Transverse colon (tissue), 4 donors: Measurements from ENCODE around the gene CORO1A. TPM values are rescaled to one million over a fixed set of nuclear protein-coding genes. Genes with fewer than 3 reads are reported as not detected.
A peak's percentile ranks its signal among the peaks of the same experiment; 100 is the strongest.
"Not testable (repeated sequence)": the region's sequence is repeated elsewhere in the genome, so short reads cannot be mapped to it uniquely, and the experiment has no call there.

Experiments
- DNase-seq: peaks from one replicate; pipeline ENCODE4 v3.0.0-alpha.2; 2019
- H3K27ac ChIP-seq, 4 donors: fragments of 200-600 bp; sonication (generic); 2 replicates each; pipeline ENCODE4 v1.5.1; 2016 to 2018; ENCODE audit warnings: inconsistent platforms in 4 of 4
- H3K27me3 ChIP-seq: fragments of 200-600 bp; sonication (generic); 2 replicates; pipeline ENCODE4 v1.5.1; 2017; ENCODE audit warnings: inconsistent platforms
- H3K36me3 ChIP-seq, 4 donors: fragments of 200-600 bp; sonication (generic); 2 replicates each; pipeline ENCODE4 v1.5.1; 2017 to 2019; ENCODE audit warnings: inconsistent platforms in 4 of 4
- H3K4me1 ChIP-seq, 4 donors: fragments of 200-600 bp; sonication (generic); 2 replicates each; pipeline ENCODE4 v1.5.1; 2017 to 2020; ENCODE audit warnings: inconsistent platforms in 4 of 4
- H3K4me3 ChIP-seq, 4 donors: fragments of 200-600 bp; sonication (generic); 1 replicate in 1 of 4; 2 replicates in 3 of 4; pipeline versions ENCODE4 v1.5.1 to v1.6.1; 2017 to 2019; ENCODE audit warnings: inconsistent platforms in 4 of 4
- H3K9me3 ChIP-seq, 2 donors: fragments of 200-600 bp; sonication (generic); 2 replicates each; pipeline ENCODE4 v1.5.1; 2017 to 2019; ENCODE audit warnings: inconsistent platforms in 2 of 2
- EP300 ChIP-seq: sonication (generic); formaldehyde crosslinking; IDR thresholded peaks from one replicate; pipeline ENCODE4 v1.6.1; 2017; ENCODE audit warnings: antibody characterized with exemption, low read depth
- POLR2A ChIP-seq: fragments of 450-650 bp; IDR thresholded peaks from one replicate; pipeline ENCODE4 v1.6.1; 2016; ENCODE audit warnings: antibody characterized with exemption, mild to moderate bottlenecking, moderate library complexity
- POLR2AphosphoS5 ChIP-seq, 3 donors: sonication (generic); formaldehyde crosslinking; IDR thresholded peaks; one replicate each; pipeline ENCODE4 v1.6.1; 2016; ENCODE audit warnings: antibody characterized with exemption in 3 of 3
- WGBS, 2 donors: methylation state at CpG; one replicate each; pipeline ENCODE4 v1.1.5; 2018; ENCODE audit warnings: low coverage in 1 of 2; 5-methylcytosine and 5-hydroxymethylcytosine counted together
- in situ Hi-C, 4 donors: fragments of 200-750 bp; cut with MboI; loops; one replicate each; pipeline versions ENCODE4 v1.15.0 to v1.15.1; 2017; ENCODE audit warnings: low sequenced_read_pairs in 3 of 4, low pct_ligation_motif_present in 1 of 4, low pct_unique_long_range_greater_than_20kb in 1 of 4
- intact Hi-C: fragments of 100-400 bp; cut with DNase I; formaldehyde crosslinking; loops from one replicate; pipeline ENCODE4 v1.15.1; 2023; ENCODE audit warnings: low total_unique reads
- total RNA-seq, 4 donors: library from RNA; depleted of rRNA; stranded (reverse); fragments of >200 nt; gene quantifications; one replicate each; pipeline ENCODE4 v1.1.0, GENCODE V29; 2016
- TF ChIP-seq, protein P1 (sequence below), 5 experiments: fragments of 200-600 bp in 3 of 5; fragments of 450-650 bp in 2 of 5; sonication (generic) in 3 of 5; IDR thresholded peaks; 1 replicate in 2 of 5; 2 replicates in 3 of 5; pipeline ENCODE4 v1.5.1; 2016 to 2017; ENCODE audit warnings: antibody characterized with exemption in 5 of 5, inconsistent platforms in 3 of 5, mild to moderate bottlenecking in 2 of 5, moderate library complexity in 1 of 5

CORO1A gene
- total RNA-seq, 4 donors from 2014 or later = 5.6 to 30.2 (median 24.0) TPM

DNA sequence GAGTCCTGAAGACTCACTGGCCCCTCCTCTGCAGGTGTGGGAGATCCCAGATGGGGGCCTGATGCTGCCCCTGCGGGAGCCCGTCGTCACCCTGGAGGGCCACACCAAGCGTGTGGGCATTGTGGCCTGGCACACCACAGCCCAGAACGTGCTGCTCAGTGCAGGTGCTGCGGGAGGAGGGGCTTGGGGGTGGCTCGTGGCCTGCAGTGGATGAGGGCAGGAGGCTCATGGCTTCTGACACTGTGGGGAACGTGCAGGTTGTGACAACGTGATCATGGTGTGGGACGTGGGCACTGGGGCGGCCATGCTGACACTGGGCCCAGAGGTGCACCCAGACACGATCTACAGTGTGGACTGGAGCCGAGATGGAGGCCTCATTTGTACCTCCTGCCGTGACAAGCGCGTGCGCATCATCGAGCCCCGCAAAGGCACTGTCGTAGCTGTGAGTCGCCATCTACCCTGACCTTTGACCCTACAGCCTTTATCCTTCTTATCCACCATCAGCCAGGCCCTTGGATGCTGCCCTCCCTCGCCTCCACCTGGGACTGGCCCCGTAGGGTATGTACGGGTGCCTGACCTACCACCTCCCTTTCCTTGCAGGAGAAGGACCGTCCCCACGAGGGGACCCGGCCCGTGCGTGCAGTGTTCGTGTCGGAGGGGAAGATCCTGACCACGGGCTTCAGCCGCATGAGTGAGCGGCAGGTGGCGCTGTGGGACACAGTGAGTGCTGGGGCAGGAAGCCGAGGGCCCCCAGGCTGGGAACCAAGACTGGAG is 3.6 kb downstream of the CORO1A start:
- 49% methylated on average over 31 of the region's 36 CpGs; no CpG with 5 or more reads in 1 of the 2 donors for WGBS, 2 donors
- in situ Hi-C loops = no loop called here
- peaks cover 3 to 25% (median 13%) of the 10 kb centered on the region in 4 donors for H3K4me1 ChIP-seq
- H3K27me3 ChIP-seq = no peaks in the 10 kb centered on the region
- H3K36me3 ChIP-seq = no peaks in the 10 kb centered on the region
- intact Hi-C loops = loop anchor here (10.0 kb wide), 1 partner anchor 72 kb away; the partner anchor contains the start of gene GDPD3
- H3K4me3 ChIP-seq = no peak overlapping the region
- peak; percentile 7 for TF ChIP-seq POLR2A
- no peak for TF ChIP-seq EP300
- TF ChIP-seq, protein P1, sequence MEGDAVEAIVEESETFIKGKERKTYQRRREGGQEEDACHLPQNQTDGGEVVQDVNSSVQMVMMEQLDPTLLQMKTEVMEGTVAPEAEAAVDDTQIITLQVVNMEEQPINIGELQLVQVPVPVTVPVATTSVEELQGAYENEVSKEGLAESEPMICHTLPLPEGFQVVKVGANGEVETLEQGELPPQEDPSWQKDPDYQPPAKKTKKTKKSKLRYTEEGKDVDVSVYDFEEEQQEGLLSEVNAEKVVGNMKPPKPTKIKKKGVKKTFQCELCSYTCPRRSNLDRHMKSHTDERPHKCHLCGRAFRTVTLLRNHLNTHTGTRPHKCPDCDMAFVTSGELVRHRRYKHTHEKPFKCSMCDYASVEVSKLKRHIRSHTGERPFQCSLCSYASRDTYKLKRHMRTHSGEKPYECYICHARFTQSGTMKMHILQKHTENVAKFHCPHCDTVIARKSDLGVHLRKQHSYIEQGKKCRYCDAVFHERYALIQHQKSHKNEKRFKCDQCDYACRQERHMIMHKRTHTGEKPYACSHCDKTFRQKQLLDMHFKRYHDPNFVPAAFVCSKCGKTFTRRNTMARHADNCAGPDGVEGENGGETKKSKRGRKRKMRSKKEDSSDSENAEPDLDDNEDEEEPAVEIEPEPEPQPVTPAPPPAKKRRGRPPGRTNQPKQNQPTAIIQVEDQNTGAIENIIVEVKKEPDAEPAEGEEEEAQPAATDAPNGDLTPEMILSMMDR (IDR thresholded peaks at IDR 0.05) = peak; percentile 60 to 84 (median 75)
- peak in 1 of 3 donors; percentile 7 for TF ChIP-seq POLR2AphosphoS5 (IDR thresholded peaks at IDR 0.05)
- no peaks in the 10 kb centered on the region for H3K9me3 ChIP-seq
- DNase-seq = peak; percentile 88
- peak overlapping the region; percentile 80 to 86 (median 80) for H3K27ac ChIP-seq

DNA sequence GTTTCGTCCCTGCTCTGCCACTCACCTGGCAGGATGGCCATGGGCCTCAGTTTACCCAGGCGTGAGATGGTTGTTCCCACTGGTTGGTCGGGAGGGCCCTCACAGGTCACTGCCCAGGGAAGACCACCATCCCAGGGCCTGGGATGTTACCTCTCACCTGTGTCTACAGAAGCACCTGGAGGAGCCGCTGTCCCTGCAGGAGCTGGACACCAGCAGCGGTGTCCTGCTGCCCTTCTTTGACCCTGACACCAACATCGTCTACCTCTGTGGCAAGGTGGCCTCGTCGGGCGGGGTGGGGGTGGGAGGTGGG is 4.1 kb downstream of the CORO1A start:
- H3K27me3 ChIP-seq = no peaks in the 10 kb centered on the region
- 72% methylated on average over 9 of the region's 9 CpGs; no CpG with 5 or more reads in 1 of the 2 donors for WGBS, 2 donors
- TF ChIP-seq, protein P1 (IDR thresholded peaks at IDR 0.05) = no peak
- TF ChIP-seq EP300 (no peak), POLR2AphosphoS5 (IDR thresholded peaks at IDR 0.05) (no peak)
- in situ Hi-C loops (no loop called here), intact Hi-C loops (loop anchor here (10.0 kb wide), 1 partner anchor 73 kb away; the partner anchor contains the start of gene GDPD3)
- H3K27ac ChIP-seq = peak overlapping the region in 3 of 4 donors; percentile 80
- H3K9me3 ChIP-seq = no peaks in the 10 kb centered on the region
- no peak overlapping the region for H3K4me3 ChIP-seq
- DNase-seq = no peak
- no peaks in the 10 kb centered on the region for H3K36me3 ChIP-seq
- H3K4me1 ChIP-seq = peaks cover 3 to 25% (median 13%) of the 10 kb centered on the region in 4 donors

DNA sequence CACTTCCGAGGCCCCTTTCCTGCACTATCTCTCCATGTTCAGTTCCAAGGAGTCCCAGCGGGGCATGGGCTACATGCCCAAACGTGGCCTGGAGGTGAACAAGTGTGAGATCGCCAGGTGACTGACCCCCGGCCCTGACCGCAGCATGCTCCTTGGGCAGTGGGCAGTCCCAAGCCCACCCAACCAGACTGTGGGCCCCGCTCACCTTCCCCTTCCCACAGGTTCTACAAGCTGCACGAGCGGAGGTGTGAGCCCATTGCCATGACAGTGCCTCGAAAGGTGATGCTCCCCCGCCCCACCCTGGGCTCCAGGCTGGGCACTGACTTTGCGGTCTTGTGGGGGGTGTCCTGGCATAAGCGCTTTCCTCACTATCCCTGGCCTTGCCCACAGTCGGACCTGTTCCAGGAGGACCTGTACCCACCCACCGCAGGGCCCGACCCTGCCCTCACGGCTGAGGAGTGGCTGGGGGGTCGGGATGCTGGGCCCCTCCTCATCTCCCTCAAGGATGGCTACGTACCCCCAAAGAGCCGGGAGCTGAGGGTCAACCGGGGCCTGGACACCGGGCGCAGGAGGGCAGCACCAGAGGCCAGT is 4.7 kb downstream of the CORO1A start:
- H3K4me1 ChIP-seq = peaks cover 0 to 21% (median 11%) of the 10 kb centered on the region in 4 donors
- H3K36me3 ChIP-seq = no peaks in the 10 kb centered on the region
- no peak overlapping the region for H3K4me3 ChIP-seq
- in situ Hi-C loops (no loop called here), intact Hi-C loops (loop anchor here (10.0 kb wide), 1 partner anchor 73 kb away; the partner anchor contains the start of gene GDPD3)
- no peak for DNase-seq
- H3K9me3 ChIP-seq = no peaks in the 10 kb centered on the region
- no peak overlapping the region for H3K27ac ChIP-seq
- TF ChIP-seq POLR2A (no peak), EP300 (no peak), POLR2AphosphoS5 (IDR thresholded peaks at IDR 0.05) (no peak)
- TF ChIP-seq, protein P1 (IDR thresholded peaks at IDR 0.05) = no peak
- no peaks in the 10 kb centered on the region for H3K27me3 ChIP-seq
- WGBS, 2 donors = 89% methylated on average over 23 of the region's 23 CpGs; no CpG with 5 or more reads in 1 of the 2 donors

DNA sequence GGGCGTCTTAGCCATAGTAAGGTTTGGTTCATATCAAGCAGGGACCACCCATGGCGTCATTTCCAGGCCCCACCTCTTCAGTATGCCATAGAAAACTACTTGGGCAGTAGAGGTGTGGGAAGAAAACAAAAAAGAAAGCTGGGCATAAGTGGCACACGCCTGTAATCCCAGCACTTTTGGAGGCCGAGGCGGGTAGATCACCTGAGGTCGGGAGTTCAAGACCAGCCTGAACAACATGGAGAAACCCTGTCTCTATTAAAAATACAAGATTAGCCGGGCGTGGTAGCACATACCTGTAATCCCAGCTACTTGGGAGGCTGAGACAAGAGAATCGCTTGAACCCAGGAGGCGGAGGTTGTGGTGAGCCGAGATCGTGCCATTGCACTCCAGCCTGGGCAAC is 7.8 kb downstream of the CORO1A start:
- in situ Hi-C loops, H3K27me3 ChIP-seq, H3K9me3 ChIP-seq, intact Hi-C loops, H3K36me3 ChIP-seq, H3K27ac ChIP-seq, DNase-seq, H3K4me3 ChIP-seq: not testable (repeated sequence)
- peaks cover 0 to 11% (median 3%) of the 10 kb centered on the region in 4 donors for H3K4me1 ChIP-seq
- 92% methylated on average over 6 of the region's 12 CpGs; no CpG with 5 or more reads in 1 of the 2 donors for WGBS, 2 donors

DNA sequence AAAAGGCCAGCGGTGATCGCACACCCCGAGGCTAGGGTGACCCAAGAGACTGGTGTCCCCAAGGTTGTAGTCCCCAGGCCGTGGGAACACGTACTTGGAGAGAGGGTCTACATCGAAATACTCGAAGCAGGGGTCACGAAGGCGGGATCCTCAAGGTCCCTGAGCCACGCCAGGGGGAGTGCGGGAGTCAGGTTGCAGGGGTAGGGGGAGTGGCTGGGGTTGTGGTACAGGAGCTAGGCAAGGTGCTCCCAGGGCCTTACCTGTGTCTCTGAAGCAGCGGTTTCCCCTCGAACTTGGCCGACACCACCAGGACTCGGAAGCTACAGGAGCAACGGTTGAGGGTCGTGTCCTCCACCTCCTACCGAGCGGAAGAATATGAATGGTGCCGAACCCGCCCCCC is 9.7 kb downstream of the CORO1A start:
- WGBS, 2 donors = no CpG with 5 or more reads among the region's 21 CpGs
- DNase-seq, H3K27ac ChIP-seq, H3K36me3 ChIP-seq, H3K4me3 ChIP-seq, H3K4me1 ChIP-seq, H3K27me3 ChIP-seq, intact Hi-C loops, in situ Hi-C loops, H3K9me3 ChIP-seq: not testable (repeated sequence)

DNA sequence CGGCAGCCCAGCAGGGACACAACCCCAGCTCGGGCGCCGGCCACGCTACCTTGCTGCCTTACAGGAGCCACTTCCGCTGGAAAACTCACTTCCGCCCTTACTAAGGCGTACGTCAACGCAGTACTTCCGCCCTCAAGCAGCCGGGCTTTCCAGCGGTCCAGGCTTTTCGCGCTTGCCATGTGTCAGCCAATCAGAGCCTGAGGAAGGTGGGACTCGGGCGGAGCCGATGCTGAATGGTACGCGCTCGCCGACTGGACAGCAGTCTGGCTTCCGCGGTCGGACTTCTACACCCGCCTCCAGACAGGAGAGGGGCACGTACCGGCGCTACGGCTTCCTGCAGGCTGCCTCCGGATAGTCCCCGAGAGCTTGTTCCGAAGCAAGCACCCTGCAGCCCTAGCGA is 10.2 kb downstream of the CORO1A start, which contains the start of the genes BOLA2B and SLX1A:
BOLA2B (minus strand) TSS at position 52 of the 400 bp plus-strand sequence. CDS start 71 bp downstream, outside the sequence.
SLX1A (plus strand) TSS at position 261 of the 400 bp plus-strand sequence. CDS start 210 bp downstream, outside the sequence.
- peak within 1 kb of the TSS; percentile 37 to 57 (median 46) for H3K4me3 ChIP-seq

More for the DNA sequence above, 10.2 kb downstream of the CORO1A start, which contains the start of the genes BOLA2B and SLX1A:
- H3K27me3 ChIP-seq, intact Hi-C loops, H3K9me3 ChIP-seq, H3K36me3 ChIP-seq, in situ Hi-C loops, DNase-seq, H3K4me1 ChIP-seq: not testable (repeated sequence)
- peak within 1 kb of the TSS; percentile 69 to 81 (median 74) for H3K27ac ChIP-seq
- no CpG with 5 or more reads among the region's 34 CpGs for WGBS, 2 donors
